ENCODE measurements around the gene TMEM222.
"Not testable (repeated sequence)": the region's sequence is repeated elsewhere in the genome, so short reads cannot be mapped to it uniquely, and the experiment has no call there.

TMEM222 gene

GRCh38 chr1:27321813-27322568, at the start of gene TMEM222:
Gene TMEM222 (plus strand): TSS chr1:27322163. CDS start chr1:27322198, 35 bp downstream.
- peak; percentile 93 for DNase-seq

GRCh38 chr1:27274204-27274603, 47.8 kb upstream of the TMEM222 start:
- DNase-seq = no peak

GRCh38 chr1:27275696-27276095, 46.3 kb upstream of the TMEM222 start:
- DNase-seq = no peak

GRCh38 chr1:27284425-27285273, 37.3 kb upstream of the TMEM222 start:
- peak; percentile 7 to 72 for DNase-seq

- DNase-seq = no peak
Observed at GRCh38 chr1:27285274-27285660, 36.7 kb upstream of the TMEM222 start.

GRCh38 chr1:27285821-27286220, 36.1 kb upstream of the TMEM222 start:
- not testable (repeated sequence) for DNase-seq

GRCh38 chr1:27289125-27289524, 32.8 kb upstream of the TMEM222 start:
- not testable (repeated sequence) for DNase-seq

- DNase-seq = no peak
Observed at GRCh38 chr1:27290581-27290980, 31.4 kb upstream of the TMEM222 start.

- DNase-seq = no peak
Observed at GRCh38 chr1:27292106-27292505, 29.9 kb upstream of the TMEM222 start.

- no peak for DNase-seq
Observed at GRCh38 chr1:27293915-27294314, 28.0 kb upstream of the TMEM222 start.

GRCh38 chr1:27296773-27297291, 25.1 kb upstream of the TMEM222 start:
- DNase-seq = peak; percentile 26 to 51

- DNase-seq = no peak
Observed at GRCh38 chr1:27297903-27298302, 24.1 kb upstream of the TMEM222 start.

GRCh38 chr1:27298632-27299384, 23.2 kb upstream of the TMEM222 start:
- peak in 1 of 2 experiments; percentile 9 for DNase-seq

- DNase-seq = no peak
Observed at GRCh38 chr1:27299385-27300271, 22.3 kb upstream of the TMEM222 start.

GRCh38 chr1:27300341-27301051, 21.5 kb upstream of the TMEM222 start:
- peak; percentile 85 to 89 for DNase-seq

GRCh38 chr1:27301052-27301422, 20.9 kb upstream of the TMEM222 start:
- DNase-seq = no peak

- DNase-seq = no peak
Observed at GRCh38 chr1:27301582-27302199, 20.3 kb upstream of the TMEM222 start.

- no peak for DNase-seq
Observed at GRCh38 chr1:27302612-27303011, 19.4 kb upstream of the TMEM222 start.

- DNase-seq = no peak
Observed at GRCh38 chr1:27303509-27303908, 18.5 kb upstream of the TMEM222 start.

- DNase-seq = no peak
Observed at GRCh38 chr1:27306071-27306470, 15.9 kb upstream of the TMEM222 start.

Data from NCI-H524 (cell line).